WTC11 (cell line): ENCODE data around the gene RABGEF1. TPM values are rescaled to one million over a fixed set of nuclear protein-coding genes. Genes with fewer than 3 reads are reported as not detected.
A peak's percentile ranks its signal among the peaks of the same experiment; 100 is the strongest.

ENCODE experiments used
- ARID4B ChIP-seq: sonication (generic); formaldehyde crosslinking; IDR thresholded peaks from 2 replicates; pipeline ENCODE4 v1.8.0; 2023; ENCODE audit warnings: missing genetic modification reagents, mild to moderate bottlenecking, borderline replicate concordance
- ATF2 ChIP-seq: sonication (generic); formaldehyde crosslinking; IDR thresholded peaks from 2 replicates; pipeline ENCODE4 v1.8.1; 2022; ENCODE audit warnings: low read depth, missing genetic modification reagents, borderline replicate concordance
- ATF3 ChIP-seq: sonication (generic); formaldehyde crosslinking; conservative IDR thresholded peaks from 2 replicates; pipeline ENCODE4 v1.8.1; 2022; ENCODE audit warnings: mild to moderate bottlenecking, missing genetic modification reagents
- CREB1 ChIP-seq: sonication (generic); formaldehyde crosslinking; IDR thresholded peaks from 2 replicates; pipeline ENCODE4 v1.8.0; 2023; ENCODE audit warnings: mild to moderate bottlenecking, missing genetic modification reagents
- CREM ChIP-seq: sonication (generic); formaldehyde crosslinking; IDR thresholded peaks from 2 replicates; pipeline ENCODE4 v1.8.1; 2022; ENCODE audit warnings: mild to moderate bottlenecking, missing genetic modification reagents, moderate library complexity
- CTCF ChIP-seq: fragments of 200-600 bp; IDR thresholded peaks from 2 replicates; pipeline ENCODE4 v1.8.0; 2022; ENCODE audit warnings: antibody characterized with exemption
- FOXP1 ChIP-seq: sonication (generic); formaldehyde crosslinking; IDR thresholded peaks from 2 replicates; pipeline ENCODE4 v1.8.0; 2022; ENCODE audit warnings: missing genetic modification reagents, mild to moderate bottlenecking, moderate library complexity, borderline replicate concordance
- HMGA2 ChIP-seq: fragments of 250-450 bp; sonication (Bioruptor Pico); IDR thresholded peaks from 2 replicates; pipeline ENCODE4 v1.4.0; 2021; ENCODE audit warnings: mild to moderate bottlenecking, moderate library complexity
- IRF2 ChIP-seq: sonication (generic); formaldehyde crosslinking; IDR thresholded peaks from 2 replicates; pipeline ENCODE4 v1.8.0; 2022; ENCODE audit warnings: low read depth, missing genetic modification reagents, borderline replicate concordance
- MAX ChIP-seq: sonication (generic); formaldehyde crosslinking; IDR thresholded peaks from 2 replicates; pipeline ENCODE4 v1.8.0; 2022; ENCODE audit warnings: mild to moderate bottlenecking, missing genetic modification reagents
- NFATC4 ChIP-seq: fragments of 250-450 bp; sonication (Bioruptor Pico); IDR thresholded peaks from 2 replicates; pipeline ENCODE4 v1.9.0; 2021; ENCODE audit warnings: mild to moderate bottlenecking
- NFE2L1 ChIP-seq: sonication (generic); formaldehyde crosslinking; IDR thresholded peaks from 2 replicates; pipeline ENCODE4 v1.8.1; 2023; ENCODE audit warnings: missing genetic modification reagents
- NR1H2 ChIP-seq: sonication (generic); formaldehyde crosslinking; IDR thresholded peaks from 2 replicates; pipeline ENCODE4 v1.9.0; 2021; ENCODE audit warnings: mild to moderate bottlenecking, moderate library complexity, missing genetic modification reagents
- NR2C2 ChIP-seq: sonication (generic); formaldehyde crosslinking; IDR thresholded peaks from 2 replicates; pipeline ENCODE4 v1.8.0; 2022; ENCODE audit warnings: mild to moderate bottlenecking, missing genetic modification reagents
- PREB ChIP-seq: sonication (generic); formaldehyde crosslinking; IDR thresholded peaks from 2 replicates; pipeline ENCODE4 v1.8.1; 2022; ENCODE audit warnings: mild to moderate bottlenecking, missing genetic modification reagents, moderate library complexity, borderline replicate concordance
- RELA ChIP-seq: sonication (generic); formaldehyde crosslinking; IDR thresholded peaks from 2 replicates; pipeline ENCODE4 v1.8.1; 2022; ENCODE audit warnings: missing genetic modification reagents, mild to moderate bottlenecking, borderline replicate concordance
- SOX15 ChIP-seq: fragments of 250-450 bp; sonication (Bioruptor Pico); IDR thresholded peaks from 2 replicates; pipeline ENCODE4 v1.9.0; 2021; ENCODE audit warnings: mild to moderate bottlenecking
- SP1 ChIP-seq: sonication (generic); formaldehyde crosslinking; conservative IDR thresholded peaks from 2 replicates; pipeline ENCODE4 v1.8.1; 2022; ENCODE audit warnings: missing genetic modification reagents
- USF2 ChIP-seq: sonication (generic); formaldehyde crosslinking; IDR thresholded peaks from 2 replicates; pipeline ENCODE4 v1.8.1; 2023; ENCODE audit warnings: mild to moderate bottlenecking, missing genetic modification reagents, moderate library complexity
- ZNF396 ChIP-seq: fragments of 250-450 bp; sonication (Bioruptor Pico); IDR thresholded peaks from 2 replicates; pipeline ENCODE4 v1.8.0; 2021; ENCODE audit warnings: mild to moderate bottlenecking, moderate library complexity, borderline replicate concordance
- ZNF512 ChIP-seq: sonication (generic); formaldehyde crosslinking; IDR thresholded peaks from 2 replicates; pipeline ENCODE4 v1.8.1; 2022; ENCODE audit warnings: missing genetic modification reagents, borderline replicate concordance
- ZNF532 ChIP-seq: fragments of 250-450 bp; sonication (Bioruptor Pico); IDR thresholded peaks from 2 replicates; pipeline ENCODE4 v1.9.0; 2021; ENCODE audit warnings: mild to moderate bottlenecking, borderline replicate concordance
- total RNA-seq: library from RNA; stranded (reverse); gene quantifications from 3 replicates; pipeline ENCODE4 v1.2.3, GENCODE V29; 2021

RABGEF1 gene
- total RNA-seq, 1 experiment from 2014 or later, result 18.1 TPM

GRCh38 chr7:66740302-66740979, at the start of gene RABGEF1 (continued):
- TF ChIP-seq ZNF396 (CRISPR knock-in tag), result no peak
- no peak for TF ChIP-seq NFATC4 (CRISPR knock-in tag)
- TF ChIP-seq ATF2 (CRISPR knock-in tag), result no peak
- TF ChIP-seq CREB1 (CRISPR knock-in tag), result no peak
- TF ChIP-seq USF2 (CRISPR knock-in tag), result no peak
- TF ChIP-seq CREM (CRISPR knock-in tag), result peak; percentile 95
- TF ChIP-seq RELA (CRISPR knock-in tag), result no peak
- no peak for TF ChIP-seq HMGA2 (CRISPR knock-in tag)
- no peak for TF ChIP-seq ARID4B
- TF ChIP-seq PREB (CRISPR knock-in tag), result no peak
- no peak for TF ChIP-seq ZNF532 (CRISPR knock-in tag)
- TF ChIP-seq MAX, result no peak
- no peak for TF ChIP-seq SOX15 (CRISPR knock-in tag)
- no peak for TF ChIP-seq CTCF
- TF ChIP-seq FOXP1 (CRISPR knock-in tag), result no peak
- peak; percentile 87 for TF ChIP-seq SP1 (CRISPR knock-in tag)
- TF ChIP-seq IRF2 (CRISPR knock-in tag), result no peak
- TF ChIP-seq ATF3 (CRISPR knock-in tag), result no peak
- TF ChIP-seq NR2C2 (CRISPR knock-in tag), result no peak
- no peak for TF ChIP-seq ZNF512 (CRISPR knock-in tag)
- TF ChIP-seq NR1H2 (CRISPR knock-in tag), result no peak
- TF ChIP-seq NFE2L1 (CRISPR knock-in tag), result 0 out of 2 replicates have a peak, but pooled peaks have one; percentile 12
